ENCODE data around the gene PALLD. TPM values are rescaled to one million over a fixed set of nuclear protein-coding genes. Genes with fewer than 3 reads are reported as not detected.

Gene PALLD
- total RNA-seq, 1 experiment from 2014 or later, result 6.5 TPM

DNA sequence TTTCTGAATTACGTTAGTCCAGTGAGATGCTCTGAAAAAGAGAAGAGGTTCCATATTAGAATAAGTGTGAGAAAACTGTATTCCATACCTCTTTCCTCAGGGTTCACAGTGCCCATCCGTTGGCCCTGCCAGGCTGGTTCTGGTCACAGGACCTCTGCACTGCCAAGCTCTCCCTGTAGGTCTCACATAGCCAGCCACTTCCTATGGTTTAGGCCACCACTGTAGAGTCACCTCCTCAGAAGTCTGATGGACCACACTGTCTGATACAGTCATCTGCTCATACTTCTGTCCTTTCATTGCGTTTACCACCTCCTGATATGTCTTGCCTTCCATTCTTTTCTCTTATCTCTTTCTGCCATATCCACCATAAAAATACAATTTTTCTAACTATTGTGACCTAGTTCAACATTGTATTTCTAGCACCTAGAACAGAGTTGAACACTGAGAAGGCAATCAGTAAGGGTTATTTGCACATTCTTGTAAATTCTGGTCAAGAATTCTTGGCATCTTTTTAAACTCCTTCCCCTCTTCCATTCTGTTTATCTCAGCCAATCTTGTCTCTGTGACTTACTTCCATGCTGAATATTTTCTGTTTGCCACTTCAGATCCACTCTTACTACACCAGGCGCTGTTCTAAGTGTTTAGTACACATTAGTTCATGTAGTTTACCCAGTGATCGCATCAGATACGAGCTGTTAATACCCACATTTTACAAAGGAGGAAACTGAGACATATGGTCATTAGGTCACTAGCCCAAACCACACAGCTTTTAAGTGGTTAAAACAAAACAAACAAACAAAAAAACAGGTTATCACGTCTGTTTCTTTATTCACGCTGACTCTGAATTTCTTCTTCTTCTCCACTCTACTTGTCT, 387.6 kb downstream of the PALLD start:
- in situ Hi-C loops (cut with HindIII; ENCODE audit: low pct_unique_long_range_greater_than_20kb, low sequenced_read_pairs), result no loop called here
- ChIA-PET POLR2A (no interaction called here), CTCF (no interaction called here)
- no peak overlapping the region for H3K4me3 ChIP-seq (ENCODE audit: low read depth in 2 of 2, low read length in 2 of 2)
- H3K9me3 ChIP-seq (ENCODE audit: control insufficient read depth, insufficient read depth, low read depth, low read length), result no peaks in the 10 kb centered on the region
- no peaks in the 10 kb centered on the region for H3K4me1 ChIP-seq (ENCODE audit: control insufficient read depth, insufficient read depth, low read length)
- DNase-seq (ENCODE audit: low read depth, low spot score) (no peak), ATAC-seq (no peak)
- TF ChIP-seq REST (IDR thresholded peaks at IDR 0.05; ENCODE audit: insufficient read depth in 1 of 2, low read depth in 2 of 2, low read length in 1 of 2), result no peak
- TF ChIP-seq TCF7L2 (IDR thresholded peaks at IDR 0.05; ENCODE audit: low read depth, low read length), result no peak
- no peak for TF ChIP-seq CTCF (IDR thresholded peaks at IDR 0.05)
- TF ChIP-seq SIN3A (IDR thresholded peaks at IDR 0.05; ENCODE audit: borderline replicate concordance, insufficient read depth, low read depth, low read length), result no peak
- TF ChIP-seq POLR2AphosphoS5 (IDR thresholded peaks at IDR 0.05; ENCODE audit: low read depth, low read length), result no peak
- BruUV-seq (replicated peaks), result no TSS peak
- no peak overlapping the region for H3K27ac ChIP-seq (ENCODE audit: low read length)
- no peaks in the 10 kb centered on the region for H3K36me3 ChIP-seq (ENCODE audit: control insufficient read depth, insufficient read depth, low read length)
- intact Hi-C loops (cut with micrococcal nuclease; ENCODE audit: unreplicated experiment), result no loop called here
- no peaks in the 10 kb centered on the region for H3K27me3 ChIP-seq (ENCODE audit: control insufficient read depth, insufficient read depth, low read length)

GRCh38 chr4:168885400-168885799, 388.5 kb downstream of the PALLD start:
- Histone ChIP-seq H3K27me3 (ENCODE audit: control insufficient read depth, insufficient read depth, low read length) (no peaks in the 10 kb centered on the region), H3K36me3 (ENCODE audit: control insufficient read depth, insufficient read depth, low read length) (no peaks in the 10 kb centered on the region), H3K9me3 (ENCODE audit: control insufficient read depth, insufficient read depth, low read depth, low read length) (no peaks in the 10 kb centered on the region), H3K4me1 (ENCODE audit: control insufficient read depth, insufficient read depth, low read length) (no peaks in the 10 kb centered on the region), H3K27ac (ENCODE audit: low read length) (no peak overlapping the region), H3K4me3 (ENCODE audit: low read depth in 2 of 2, low read length in 2 of 2) (no peak overlapping the region)
- POLR2A ChIA-PET, result no interaction called here
- intact Hi-C loops (cut with micrococcal nuclease; ENCODE audit: unreplicated experiment), result no loop called here
- ATAC-seq, result no peak
- in situ Hi-C loops (cut with HindIII; ENCODE audit: low pct_unique_long_range_greater_than_20kb, low sequenced_read_pairs), result no loop called here
- CTCF ChIA-PET, result no interaction called here
- no TSS peak for BruUV-seq (replicated peaks)
- DNase-seq (ENCODE audit: low read depth, low spot score), result no peak
- TF ChIP-seq TCF7L2 (IDR thresholded peaks at IDR 0.05; ENCODE audit: low read depth, low read length) (no peak), REST (IDR thresholded peaks at IDR 0.05; ENCODE audit: insufficient read depth in 1 of 2, low read depth in 2 of 2, low read length in 1 of 2) (no peak), CTCF (IDR thresholded peaks at IDR 0.05) (no peak), SIN3A (IDR thresholded peaks at IDR 0.05; ENCODE audit: borderline replicate concordance, insufficient read depth, low read depth, low read length) (no peak), POLR2AphosphoS5 (IDR thresholded peaks at IDR 0.05; ENCODE audit: low read depth, low read length) (no peak)

All from Panc1 (cell line).